Subcutaneous abdominal adipose tissue (tissue), 5 donors: ENCODE measurements around the gene TLX3.
"Not testable (repeated sequence)": the region's sequence is repeated elsewhere in the genome, so short reads cannot be mapped to it uniquely, and the experiment has no call there.

Experiments
- H3K27ac ChIP-seq: one replicate; pipeline ENCODE4 v1.7.0; 2013; ENCODE audit warnings: low read depth, mild to moderate bottlenecking, inconsistent platforms, low read length, moderate library complexity
- H3K27me3 ChIP-seq, 5 donors: one replicate each; pipeline ENCODE4 v1.7.0; 2013; ENCODE audit warnings: low read length in 5 of 5, inconsistent platforms in 1 of 5; ENCODE audit not compliant: control insufficient read depth in 5 of 5, insufficient read depth in 4 of 5
- H3K36me3 ChIP-seq, 5 donors: one replicate each; pipeline ENCODE4 v1.7.0; 2013; ENCODE audit warnings: low read length in 5 of 5; ENCODE audit not compliant: control insufficient read depth in 5 of 5, insufficient read depth in 5 of 5
- H3K4me1 ChIP-seq, 5 donors: one replicate each; pipeline ENCODE4 v1.7.0; 2013; ENCODE audit warnings: low read length in 5 of 5, mild to moderate bottlenecking in 3 of 5, moderate library complexity in 1 of 5; ENCODE audit not compliant: control insufficient read depth in 5 of 5, insufficient read depth in 5 of 5
- H3K4me3 ChIP-seq, 5 donors: one replicate each; pipeline ENCODE4 v1.7.0; 2013; ENCODE audit warnings: low read length in 5 of 5, low read depth in 1 of 5
- H3K9ac ChIP-seq, 5 donors: one replicate each; pipeline ENCODE4 v1.7.0; 2013; ENCODE audit warnings: low read length in 5 of 5, mild to moderate bottlenecking in 4 of 5, moderate library complexity in 3 of 5
- H3K9me3 ChIP-seq, 5 donors: one replicate each; pipeline ENCODE4 v1.7.0; 2013; ENCODE audit warnings: low read length in 5 of 5; ENCODE audit not compliant: control insufficient read depth in 5 of 5
- donor health status: healthy.
- donor health status: healthy.
- donor health status: healthy.
- donor health status: healthy.
- donor health status: healthy.

The TLX3 gene

GRCh38 chr5:171342362-171343111, 33.5 kb downstream of the TLX3 start:
- H3K27ac ChIP-seq: no peak overlapping the region
- no peaks in the 10 kb centered on the region for H3K9me3 ChIP-seq
- H3K4me3 ChIP-seq: no peak overlapping the region
- H3K27me3 ChIP-seq: peaks cover 0 to 6% (median under 1%) of the 10 kb centered on the region in 5 donors
- no peaks in the 10 kb centered on the region for H3K36me3 ChIP-seq
- H3K9ac ChIP-seq: no peak overlapping the region
- no peaks in the 10 kb centered on the region for H3K4me1 ChIP-seq

- no peaks in the 10 kb centered on the region for H3K4me1 ChIP-seq
These were observed 36.0 kb downstream of the TLX3 start for GRCh38 chr5:171344936-171345608.

DNA sequence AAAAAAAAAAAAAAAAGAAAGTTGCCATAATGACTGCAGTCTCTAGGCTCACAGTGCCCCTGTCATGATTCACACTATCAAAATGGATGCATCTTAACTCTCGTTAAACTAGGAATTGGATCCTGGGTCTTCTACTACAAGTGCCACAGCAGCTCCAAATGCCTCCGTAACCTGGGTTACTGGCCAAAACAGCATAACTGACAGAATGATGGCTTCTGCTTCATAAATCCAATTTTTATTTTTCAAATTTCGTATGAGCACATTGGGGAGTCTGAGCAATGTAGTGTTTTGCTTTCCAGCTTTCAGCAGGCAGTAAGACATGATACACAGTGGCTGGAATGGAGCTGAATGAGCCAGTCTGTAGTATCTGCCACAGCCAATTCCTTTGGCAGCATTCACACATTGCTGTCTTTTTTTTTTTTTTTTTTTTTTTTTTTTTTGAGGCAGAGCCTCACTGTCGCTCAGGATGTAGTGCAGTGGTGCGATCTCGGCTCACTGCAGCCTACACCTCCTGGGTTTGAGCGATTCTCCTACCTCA, 42.6 kb downstream of the TLX3 start:
- H3K27ac ChIP-seq: no peak overlapping the region
- H3K27me3 ChIP-seq: no peaks in the 10 kb centered on the region
- H3K9me3 ChIP-seq: no peaks in the 10 kb centered on the region
- no peak overlapping the region for H3K4me3 ChIP-seq
- no peaks in the 10 kb centered on the region for H3K36me3 ChIP-seq
- H3K4me1 ChIP-seq: peaks cover 0 to 4% (median 0%) of the 10 kb centered on the region in 5 donors
- no peak overlapping the region for H3K9ac ChIP-seq

More at GRCh38 chr5:171344936-171345608, 36.0 kb downstream of the TLX3 start:
- Histone ChIP-seq H3K9me3 (no peaks in the 10 kb centered on the region), H3K27ac (no peak overlapping the region), H3K9ac (no peak overlapping the region), H3K36me3 (no peaks in the 10 kb centered on the region), H3K4me3 (no peak overlapping the region), H3K27me3 (no peaks in the 10 kb centered on the region)

DNA sequence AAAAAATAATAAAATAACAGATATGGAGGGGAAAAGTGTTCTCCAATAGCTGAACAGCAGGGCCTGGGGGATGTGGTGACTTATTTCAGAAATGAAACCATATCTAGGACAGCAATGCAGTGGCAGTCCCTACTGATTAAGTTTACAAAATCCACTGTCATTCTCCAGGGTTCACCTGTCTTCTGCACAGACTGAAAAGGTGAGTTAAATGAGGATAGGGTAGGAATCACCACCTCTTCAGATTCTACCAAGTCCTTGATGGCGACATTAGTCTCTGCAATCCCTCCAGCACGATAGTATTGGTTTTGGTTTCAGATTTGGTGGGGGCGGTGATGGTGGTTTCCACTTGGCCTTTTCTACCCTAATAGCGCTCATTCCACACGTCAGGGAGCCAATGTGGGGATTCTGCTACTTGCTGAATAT, 46.3 kb downstream of the TLX3 start:
- Histone ChIP-seq H3K36me3 (no peaks in the 10 kb centered on the region), H3K4me3 (no peak overlapping the region), H3K27me3 (no peaks in the 10 kb centered on the region), H3K4me1 (peaks cover 0 to 4% (median 0%) of the 10 kb centered on the region in 5 donors), H3K9me3 (no peaks in the 10 kb centered on the region), H3K9ac (no peak overlapping the region), H3K27ac (no peak overlapping the region)

DNA sequence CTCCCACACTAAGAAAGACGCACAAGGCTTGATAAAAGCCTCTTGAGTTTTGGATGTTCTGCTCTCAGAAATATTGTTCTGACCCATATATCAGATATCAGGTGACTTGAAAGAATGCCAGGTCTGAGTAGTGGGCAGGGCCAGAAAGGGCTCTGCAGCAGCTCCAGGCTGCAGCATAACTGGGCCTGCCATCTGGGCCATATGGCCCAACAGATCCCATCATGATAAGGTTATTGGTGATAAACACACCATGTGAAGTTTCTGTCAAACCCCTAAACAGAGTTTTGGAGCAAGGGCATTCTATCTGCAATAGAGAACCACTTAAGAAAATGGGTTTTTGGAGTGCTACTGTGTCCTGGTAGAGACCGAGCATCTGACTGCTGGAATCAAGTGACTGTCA, 48.8 kb downstream of the TLX3 start:
- H3K27me3 ChIP-seq: no peaks in the 10 kb centered on the region

GRCh38 chr5:171361151-171361550, 52.1 kb downstream of the TLX3 start:
- not testable (repeated sequence) for H3K27me3 ChIP-seq, H3K9ac ChIP-seq, H3K4me3 ChIP-seq, H3K9me3 ChIP-seq, H3K27ac ChIP-seq, H3K4me1 ChIP-seq, H3K36me3 ChIP-seq

More for the DNA sequence above, 48.8 kb downstream of the TLX3 start:
- H3K4me1 ChIP-seq: no peaks in the 10 kb centered on the region
- no peaks in the 10 kb centered on the region for H3K36me3 ChIP-seq
- no peak overlapping the region for H3K4me3 ChIP-seq
- no peak overlapping the region for H3K27ac ChIP-seq
- H3K9me3 ChIP-seq: no peaks in the 10 kb centered on the region
- no peak overlapping the region for H3K9ac ChIP-seq
